ENCODE results near the gene TMEM138. TPM values are rescaled to one million over a fixed set of nuclear protein-coding genes. Genes with fewer than 3 reads are reported as not detected.

TMEM138 gene
- total and polyA plus RNA-seq, 4 donors: 24.6 to 64.4 (median 49.6) TPM

DNA sequence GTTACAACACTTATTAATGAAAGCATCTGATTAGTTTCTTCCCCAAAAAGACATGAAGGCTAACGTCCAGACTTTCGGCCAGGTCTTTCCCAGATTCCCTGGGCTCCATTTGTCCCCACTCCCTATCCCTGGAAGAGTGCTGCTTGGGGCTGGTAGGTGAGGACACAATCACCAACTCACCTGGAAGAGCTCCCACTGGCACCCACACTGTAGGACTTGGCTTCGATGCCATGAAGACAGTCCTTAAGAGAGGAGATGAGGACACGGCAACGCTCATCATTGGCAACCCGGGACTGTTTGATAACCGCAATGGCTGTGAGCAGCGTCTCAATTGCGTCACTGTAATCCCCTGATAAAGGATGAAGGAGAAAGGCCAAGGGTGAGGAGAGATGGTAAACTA is 49.4 kb downstream of the TMEM138 start:
- H3K4me3 ChIP-seq: no peak overlapping the region
- no peaks in the 10 kb centered on the region for H3K27me3 ChIP-seq (ENCODE audit: control insufficient read depth in 3 of 3, insufficient read depth in 3 of 3, low read length in 2 of 3)
- WGBS, 2 donors: 83 to 86% methylated on average over 9 of the region's 9 CpGs
- no peaks in the 10 kb centered on the region for H3K4me1 ChIP-seq (ENCODE audit: control insufficient read depth in 5 of 5, insufficient read depth in 5 of 5, low read length in 5 of 5)
- H3K9me3 ChIP-seq (ENCODE audit: control insufficient read depth in 4 of 4, insufficient read depth in 3 of 4, low read length in 3 of 4): no peaks in the 10 kb centered on the region
- TF ChIP-seq, protein P1, sequence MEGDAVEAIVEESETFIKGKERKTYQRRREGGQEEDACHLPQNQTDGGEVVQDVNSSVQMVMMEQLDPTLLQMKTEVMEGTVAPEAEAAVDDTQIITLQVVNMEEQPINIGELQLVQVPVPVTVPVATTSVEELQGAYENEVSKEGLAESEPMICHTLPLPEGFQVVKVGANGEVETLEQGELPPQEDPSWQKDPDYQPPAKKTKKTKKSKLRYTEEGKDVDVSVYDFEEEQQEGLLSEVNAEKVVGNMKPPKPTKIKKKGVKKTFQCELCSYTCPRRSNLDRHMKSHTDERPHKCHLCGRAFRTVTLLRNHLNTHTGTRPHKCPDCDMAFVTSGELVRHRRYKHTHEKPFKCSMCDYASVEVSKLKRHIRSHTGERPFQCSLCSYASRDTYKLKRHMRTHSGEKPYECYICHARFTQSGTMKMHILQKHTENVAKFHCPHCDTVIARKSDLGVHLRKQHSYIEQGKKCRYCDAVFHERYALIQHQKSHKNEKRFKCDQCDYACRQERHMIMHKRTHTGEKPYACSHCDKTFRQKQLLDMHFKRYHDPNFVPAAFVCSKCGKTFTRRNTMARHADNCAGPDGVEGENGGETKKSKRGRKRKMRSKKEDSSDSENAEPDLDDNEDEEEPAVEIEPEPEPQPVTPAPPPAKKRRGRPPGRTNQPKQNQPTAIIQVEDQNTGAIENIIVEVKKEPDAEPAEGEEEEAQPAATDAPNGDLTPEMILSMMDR (IDR thresholded peaks at IDR 0.05; ENCODE audit: control extremely low read depth, extremely low read depth): no peak
- H3K27ac ChIP-seq (ENCODE audit: low read depth in 1 of 2, low read length in 1 of 2): no peak overlapping the region
- ATAC-seq (ENCODE audit: insufficient read depth, low FRiP score) (no peak), DNase-seq (no peak)
- H3K9ac ChIP-seq (ENCODE audit: insufficient read depth in 1 of 2, low read length in 2 of 2): no peak overlapping the region
- H3K36me3 ChIP-seq (ENCODE audit: control insufficient read depth in 4 of 4, insufficient read depth in 4 of 4, low read length in 4 of 4): peaks cover 43 to 72% (median 57%) of the 10 kb centered on the region in 4 donors

DNA sequence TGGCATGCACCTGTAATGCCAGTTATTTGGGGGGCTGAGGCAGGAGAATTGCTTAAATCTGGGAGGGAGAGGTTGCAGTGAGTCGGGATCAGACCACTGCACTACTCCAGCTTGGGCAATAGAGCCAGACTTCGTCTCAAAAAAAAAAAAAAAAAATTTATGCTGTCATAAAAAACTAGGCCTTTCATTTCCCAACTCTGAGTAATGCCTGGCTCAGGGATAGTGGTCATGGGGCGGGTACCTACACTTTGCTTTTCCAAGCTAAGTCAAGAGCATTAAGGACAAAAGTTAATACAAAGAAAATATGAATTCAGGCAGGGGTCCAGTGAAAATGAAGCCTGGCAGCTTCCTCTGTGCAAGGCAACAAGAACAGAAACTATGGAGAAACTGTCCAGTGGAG is 51.3 kb downstream of the TMEM138 start:
- peaks cover 53 to 78% (median 57%) of the 10 kb centered on the region in 4 donors for H3K36me3 ChIP-seq (ENCODE audit: control insufficient read depth in 4 of 4, insufficient read depth in 4 of 4, low read length in 4 of 4)
- peaks cover 0 to 5% (median 0%) of the 10 kb centered on the region in 5 donors for H3K4me1 ChIP-seq (ENCODE audit: control insufficient read depth in 5 of 5, insufficient read depth in 5 of 5, low read length in 5 of 5)
- DNase-seq (no peak), ATAC-seq (ENCODE audit: insufficient read depth, low FRiP score) (no peak)
- no peak overlapping the region for H3K4me3 ChIP-seq
- H3K9me3 ChIP-seq (ENCODE audit: control insufficient read depth in 4 of 4, insufficient read depth in 3 of 4, low read length in 3 of 4): no peaks in the 10 kb centered on the region
- no peak overlapping the region for H3K9ac ChIP-seq (ENCODE audit: insufficient read depth in 1 of 2, low read length in 2 of 2)
- TF ChIP-seq, protein P1 (IDR thresholded peaks at IDR 0.05; ENCODE audit: control extremely low read depth, extremely low read depth): no peak
- H3K27ac ChIP-seq (ENCODE audit: low read depth in 1 of 2, low read length in 1 of 2): no peak overlapping the region
- WGBS, 2 donors: 84 to 90% methylated on average over 3 of the region's 3 CpGs
- H3K27me3 ChIP-seq (ENCODE audit: control insufficient read depth in 3 of 3, insufficient read depth in 3 of 3, low read length in 2 of 3): no peaks in the 10 kb centered on the region

DNA sequence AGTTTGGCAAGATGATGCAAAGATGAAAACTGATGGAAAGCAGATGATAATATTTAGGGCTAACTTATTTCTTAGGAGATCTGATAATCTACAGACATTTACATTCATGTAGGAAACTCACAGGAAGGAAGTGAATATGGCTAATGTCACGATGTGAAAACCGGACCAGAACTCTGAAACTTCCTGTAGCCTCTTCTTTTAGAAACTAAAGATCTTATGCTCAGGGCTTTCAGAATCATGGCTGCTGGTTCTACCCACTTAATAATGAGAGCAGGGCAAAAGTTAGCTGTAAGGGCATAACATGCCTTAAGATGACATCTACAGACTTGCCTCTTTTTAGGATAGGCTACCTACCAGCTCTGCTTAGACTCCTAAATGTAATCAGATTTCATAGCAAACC is 52.4 kb downstream of the TMEM138 start:
- no peak overlapping the region for H3K27ac ChIP-seq (ENCODE audit: low read depth in 1 of 2, low read length in 1 of 2)
- H3K4me1 ChIP-seq (ENCODE audit: control insufficient read depth in 5 of 5, insufficient read depth in 5 of 5, low read length in 5 of 5): peaks cover 0 to 5% (median 0%) of the 10 kb centered on the region in 5 donors
- no peak overlapping the region for H3K9ac ChIP-seq (ENCODE audit: insufficient read depth in 1 of 2, low read length in 2 of 2)
- H3K4me3 ChIP-seq: no peak overlapping the region
- ATAC-seq (ENCODE audit: insufficient read depth, low FRiP score) (no peak), DNase-seq (no peak)
- TF ChIP-seq, protein P1 (IDR thresholded peaks at IDR 0.05; ENCODE audit: control extremely low read depth, extremely low read depth): no peak
- WGBS, 2 donors: 25 to 42% methylated on average over 2 of the region's 2 CpGs
- peaks cover 55 to 78% (median 59%) of the 10 kb centered on the region in 4 donors for H3K36me3 ChIP-seq (ENCODE audit: control insufficient read depth in 4 of 4, insufficient read depth in 4 of 4, low read length in 4 of 4)
- no peaks in the 10 kb centered on the region for H3K27me3 ChIP-seq (ENCODE audit: control insufficient read depth in 3 of 3, insufficient read depth in 3 of 3, low read length in 2 of 3)
- H3K9me3 ChIP-seq (ENCODE audit: control insufficient read depth in 4 of 4, insufficient read depth in 3 of 4, low read length in 3 of 4): no peaks in the 10 kb centered on the region

- WGBS, 2 donors: 88 to 93% methylated on average over 6 of the region's 6 CpGs
- TF ChIP-seq, protein P1 (IDR thresholded peaks at IDR 0.05; ENCODE audit: control extremely low read depth, extremely low read depth): no peak
- peaks cover 54 to 78% (median 62%) of the 10 kb centered on the region in 4 donors for H3K36me3 ChIP-seq (ENCODE audit: control insufficient read depth in 4 of 4, insufficient read depth in 4 of 4, low read length in 4 of 4)
- H3K4me1 ChIP-seq (ENCODE audit: control insufficient read depth in 5 of 5, insufficient read depth in 5 of 5, low read length in 5 of 5): peaks cover 0 to 5% (median 0%) of the 10 kb centered on the region in 5 donors
- ATAC-seq (ENCODE audit: insufficient read depth, low FRiP score) (no peak), DNase-seq (no peak)
- H3K4me3 ChIP-seq: no peak overlapping the region
- no peaks in the 10 kb centered on the region for H3K9me3 ChIP-seq (ENCODE audit: control insufficient read depth in 4 of 4, insufficient read depth in 3 of 4, low read length in 3 of 4)
- H3K27me3 ChIP-seq (ENCODE audit: control insufficient read depth in 3 of 3, insufficient read depth in 3 of 3, low read length in 2 of 3): no peaks in the 10 kb centered on the region
- H3K9ac ChIP-seq (ENCODE audit: insufficient read depth in 1 of 2, low read length in 2 of 2): no peak overlapping the region
- H3K27ac ChIP-seq (ENCODE audit: low read depth in 1 of 2, low read length in 1 of 2): no peak overlapping the region
Observed at GRCh38 chr11:61415381-61415780, 53.2 kb downstream of the TMEM138 start.
